Measurements from ENCODE around the gene SDF4.

GRCh38 chr1:1268284-1268682, 36.5 kb upstream of the SDF4 start:
- TF ChIP-seq NKX3-1 (CRISPR knock-in tag; IDR thresholded peaks at IDR 0.05) (no peak), ZNF451 (CRISPR knock-in tag; IDR thresholded peaks at IDR 0.05) (no peak), EHMT2 (IDR thresholded peaks at IDR 0.05; ENCODE audit: borderline replicate concordance, low read depth, low read length) (no peak), RNF2 (conservative IDR thresholded peaks at IDR 0.05; ENCODE audit: low read depth) (no peak), TCF12 (IDR thresholded peaks at IDR 0.05) (no peak), TCF12 (CRISPR knock-in tag; IDR thresholded peaks at IDR 0.05) (no peak), CTCF (CRISPR knock-in tag; IDR thresholded peaks at IDR 0.05) (no peak), ZBTB3 (CRISPR knock-in tag; IDR thresholded peaks at IDR 0.05; ENCODE audit: borderline replicate concordance, low read depth) (no peak)
- TF ChIP-seq, protein P1, sequence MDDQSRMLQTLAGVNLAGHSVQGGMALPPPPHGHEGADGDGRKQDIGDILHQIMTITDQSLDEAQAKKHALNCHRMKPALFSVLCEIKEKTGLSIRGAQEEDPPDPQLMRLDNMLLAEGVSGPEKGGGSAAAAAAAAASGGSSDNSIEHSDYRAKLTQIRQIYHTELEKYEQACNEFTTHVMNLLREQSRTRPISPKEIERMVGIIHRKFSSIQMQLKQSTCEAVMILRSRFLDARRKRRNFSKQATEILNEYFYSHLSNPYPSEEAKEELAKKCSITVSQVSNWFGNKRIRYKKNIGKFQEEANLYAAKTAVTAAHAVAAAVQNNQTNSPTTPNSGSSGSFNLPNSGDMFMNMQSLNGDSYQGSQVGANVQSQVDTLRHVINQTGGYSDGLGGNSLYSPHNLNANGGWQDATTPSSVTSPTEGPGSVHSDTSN (CRISPR knock-in tag; IDR thresholded peaks at IDR 0.05; ENCODE audit: borderline replicate concordance): no peak
